DMS153 treated with DMSO at 0.1 percent for 48 hours (cell line): ENCODE results near the gene PPP1R37.
A peak's percentile ranks its signal among the peaks of the same experiment; 100 is the strongest.

ENCODE experiments used
- DNase-seq: peaks from one replicate; lab custom pipeline; 2025; ENCODE audit not compliant: unreplicated experiment; lab: John Stamatoyannopoulos, UW

PPP1R37 gene

GRCh38 chr19:45070861-45071544 is 22.0 kb upstream of the PPP1R37 start:
- no peak for DNase-seq

- no peak for DNase-seq
These were observed 21.4 kb upstream of the PPP1R37 start for GRCh38 chr19:45071545-45071938.

GRCh38 chr19:45071969-45072790 is 20.8 kb upstream of the PPP1R37 start:
- no peak for DNase-seq

GRCh38 chr19:45074744-45075300 is 18.2 kb upstream of the PPP1R37 start:
- DNase-seq, result no peak

- peak; percentile 39 for DNase-seq
These were observed 17.5 kb upstream of the PPP1R37 start for GRCh38 chr19:45075301-45076028.

- peak; percentile 78 for DNase-seq
These were observed 16.7 kb upstream of the PPP1R37 start, which contains the start of gene ZNF296 for GRCh38 chr19:45076029-45076850. Gene ZNF296 (minus strand): TSS chr19:45076478. CDS start chr19:45076373, 105 bp downstream.

GRCh38 chr19:45076851-45077730 is 15.9 kb upstream of the PPP1R37 start:
- no peak for DNase-seq

GRCh38 chr19:45078390-45079062 is 14.5 kb upstream of the PPP1R37 start:
- DNase-seq, result no peak

- DNase-seq, result peak; percentile 44
These were observed 13.7 kb upstream of the PPP1R37 start, which contains the start of gene GEMIN7 for GRCh38 chr19:45079063-45079910. Gene GEMIN7 (plus strand): TSS chr19:45079260. CDS start chr19:45090115, 10,855 bp downstream.

- DNase-seq, result no peak
These were observed 13.0 kb upstream of the PPP1R37 start for GRCh38 chr19:45079911-45080370.

GRCh38 chr19:45082170-45082569 is 10.8 kb upstream of the PPP1R37 start:
- no peak for DNase-seq

- no peak for DNase-seq
These were observed 6.5 kb upstream of the PPP1R37 start for GRCh38 chr19:45086480-45086879.

GRCh38 chr19:45087531-45087930 is 5.4 kb upstream of the PPP1R37 start:
- no peak for DNase-seq

- DNase-seq, result no peak
These were observed 2.9 kb upstream of the PPP1R37 start for GRCh38 chr19:45090034-45090433.

GRCh38 chr19:45090606-45091005 is 2.4 kb upstream of the PPP1R37 start:
- no peak for DNase-seq

GRCh38 chr19:45091031-45091923 is 1.7 kb upstream of the PPP1R37 start:
- DNase-seq, result peak; percentile 95

GRCh38 chr19:45094137-45094536 is 1.2 kb downstream of the PPP1R37 start:
- DNase-seq, result no peak
